Measurements from ENCODE around the gene SETD7.

GRCh38 chr4:139470295-139470694 is 85.7 kb downstream of the SETD7 start:
- TF ChIP-seq CTCF (conservative IDR thresholded peaks at IDR 0.05; ENCODE audit: low read depth, low read length) (no peak), POLR2A (IDR thresholded peaks at IDR 0.05; ENCODE audit: low read depth, low read length) (no peak), BHLHE40 (IDR thresholded peaks at IDR 0.05; ENCODE audit: low read depth, low read length) (no peak), CEBPB (IDR thresholded peaks at IDR 0.05; ENCODE audit: low read depth, low read length) (no peak), RCOR1 (IDR thresholded peaks at IDR 0.05; ENCODE audit: insufficient replicate concordance, low read length) (no peak), USF2 (IDR thresholded peaks at IDR 0.05; ENCODE audit: low read depth, low read length) (no peak), SMC3 (IDR thresholded peaks at IDR 0.05; ENCODE audit: low read depth, low read length) (no peak), NFE2L2 (IDR thresholded peaks at IDR 0.05; ENCODE audit: low read depth, low read length) (no peak), RAD21 (IDR thresholded peaks at IDR 0.05; ENCODE audit: low read length) (no peak), RFX5 (IDR thresholded peaks at IDR 0.05; ENCODE audit: low read depth, low read length) (no peak), FOS (IDR thresholded peaks at IDR 0.05; ENCODE audit: low read depth, low read length) (no peak), ELK1 (IDR thresholded peaks at IDR 0.05; ENCODE audit: borderline replicate concordance, low read depth, low read length) (no peak), MAZ (IDR thresholded peaks at IDR 0.05; ENCODE audit: borderline replicate concordance, low read depth, low read length) (no peak)
